ENCODE results near the gene OGFOD3. TPM values are rescaled to one million over a fixed set of nuclear protein-coding genes. Genes with fewer than 3 reads are reported as not detected.
"Not testable (repeated sequence)": the region's sequence is repeated elsewhere in the genome, so short reads cannot be mapped to it uniquely, and the experiment has no call there.

OGFOD3 gene
- total RNA-seq, 1 donor from 2014 or later, result 35.6 TPM

- no peak overlapping the region for H3K27ac Mint-ChIP-seq (ENCODE audit: unreplicated experiment)
- H3K27me3 Mint-ChIP-seq (ENCODE audit: low read depth), result peaks cover 31% of the 10 kb centered on the region
- DNase-seq (ENCODE audit: low read depth, low spot score), result no peak
- no peaks in the 10 kb centered on the region for H3K36me3 Mint-ChIP-seq (ENCODE audit: low read depth)
- H3K4me1 Mint-ChIP-seq, result peaks cover 17% of the 10 kb centered on the region
- H3K4me3 Mint-ChIP-seq, result no peak overlapping the region
- peaks cover 3% of the 10 kb centered on the region for H3K9me3 Mint-ChIP-seq
- TF ChIP-seq CTCF (conservative IDR thresholded peaks at IDR 0.05), result no peak
These were observed 50.5 kb downstream of the OGFOD3 start for GRCh38 chr17:82367724-82368524.

GRCh38 chr17:82366749-82367148, 51.6 kb downstream of the OGFOD3 start:
- no peak overlapping the region for H3K4me3 Mint-ChIP-seq
- DNase-seq (ENCODE audit: low read depth, low spot score), result no peak
- H3K9me3 Mint-ChIP-seq, result peaks cover 3% of the 10 kb centered on the region
- H3K27me3 Mint-ChIP-seq (ENCODE audit: low read depth), result peaks cover 27% of the 10 kb centered on the region
- H3K27ac Mint-ChIP-seq (ENCODE audit: unreplicated experiment), result no peak overlapping the region
- peaks cover 11% of the 10 kb centered on the region for H3K4me1 Mint-ChIP-seq
- TF ChIP-seq CTCF (conservative IDR thresholded peaks at IDR 0.05), result no peak
- no peaks in the 10 kb centered on the region for H3K36me3 Mint-ChIP-seq (ENCODE audit: low read depth)

GRCh38 chr17:82365606-82366295, 52.6 kb downstream of the OGFOD3 start:
- no peaks in the 10 kb centered on the region for H3K36me3 Mint-ChIP-seq (ENCODE audit: low read depth)
- no peak overlapping the region for H3K4me3 Mint-ChIP-seq
- H3K9me3 Mint-ChIP-seq, result peaks cover 3% of the 10 kb centered on the region
- peaks cover 21% of the 10 kb centered on the region for H3K27me3 Mint-ChIP-seq (ENCODE audit: low read depth)
- no peak for TF ChIP-seq CTCF (conservative IDR thresholded peaks at IDR 0.05)
- H3K4me1 Mint-ChIP-seq, result peaks cover 11% of the 10 kb centered on the region
- DNase-seq (ENCODE audit: low read depth, low spot score), result no peak
- H3K27ac Mint-ChIP-seq (ENCODE audit: unreplicated experiment), result no peak overlapping the region

GRCh38 chr17:82361885-82362633, 56.3 kb downstream of the OGFOD3 start:
- Mint-ChIP-seq H3K9me3 (no peaks in the 10 kb centered on the region), H3K27me3 (ENCODE audit: low read depth) (peaks cover 3% of the 10 kb centered on the region), H3K27ac (ENCODE audit: unreplicated experiment) (peak overlapping the region; percentile 84), H3K4me3 (no peak overlapping the region), H3K36me3 (ENCODE audit: low read depth) (no peaks in the 10 kb centered on the region), H3K4me1 (peaks cover 8% of the 10 kb centered on the region)
- DNase-seq (ENCODE audit: low read depth, low spot score), result no peak
- no peak for TF ChIP-seq CTCF (conservative IDR thresholded peaks at IDR 0.05)

DNA sequence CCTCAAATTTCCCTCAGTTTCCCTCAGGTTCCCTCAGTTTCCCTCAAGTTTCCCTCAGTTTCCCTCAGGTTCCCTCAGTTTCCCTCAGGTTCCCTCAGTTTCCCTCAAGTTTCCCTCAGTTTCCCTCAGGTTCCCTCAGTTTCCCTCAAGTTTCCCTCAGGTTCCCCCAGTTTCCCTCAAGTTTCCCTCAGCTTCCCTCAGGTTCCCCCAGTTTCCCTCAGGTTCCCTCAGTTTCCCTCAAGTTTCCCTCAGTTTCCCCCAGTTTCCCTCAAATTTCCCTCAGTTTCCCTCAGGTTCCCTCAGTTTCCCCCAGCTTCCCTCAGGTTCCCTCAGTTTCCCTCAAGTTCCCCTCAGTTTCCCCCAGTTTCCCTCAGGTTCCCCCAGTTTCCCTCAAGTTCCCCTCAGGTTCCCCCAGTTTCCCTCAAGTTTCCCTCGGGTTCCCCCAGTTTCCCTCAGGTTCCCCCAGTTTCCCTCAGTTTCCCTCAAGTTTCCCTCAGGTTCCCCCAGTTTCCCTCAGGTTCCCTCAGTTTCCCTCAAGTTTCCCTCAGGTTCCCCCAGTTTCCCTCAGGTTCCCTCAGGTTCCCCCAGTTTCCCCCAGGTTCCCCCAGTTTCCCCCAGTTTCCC, 58.8 kb downstream of the OGFOD3 start:
- not testable (repeated sequence) for H3K4me3 Mint-ChIP-seq; H3K9me3 Mint-ChIP-seq; H3K36me3 Mint-ChIP-seq (ENCODE audit: low read depth); H3K27me3 Mint-ChIP-seq (ENCODE audit: low read depth); H3K4me1 Mint-ChIP-seq; H3K27ac Mint-ChIP-seq (ENCODE audit: unreplicated experiment); DNase-seq (ENCODE audit: low read depth, low spot score)
